Nephron progenitor cell (in vitro differentiated cells): ENCODE data around the gene IGFBP1.
A peak's percentile ranks its signal among the peaks of the same experiment; 100 is the strongest.

Experiments
- DNase-seq: peaks from one replicate; pipeline ENCODE4 v3.0.0; 2021
- H3K27ac Mint-ChIP-seq: 2 replicates; pipeline ENCODE4 v1.8.0; 2021; ENCODE audit warnings: mild to moderate bottlenecking, moderate library complexity, mixed read lengths
- H3K27me3 Mint-ChIP-seq: 2 replicates; pipeline ENCODE4 v1.8.0; 2021; ENCODE audit warnings: mild to moderate bottlenecking, low read depth, mixed read lengths; ENCODE audit not compliant: poor library complexity
- H3K36me3 Mint-ChIP-seq: 2 replicates; pipeline ENCODE4 v1.8.0; 2021; ENCODE audit warnings: low read depth, mixed read lengths
- H3K4me1 Mint-ChIP-seq: 2 replicates; pipeline ENCODE4 v1.8.0; 2021; ENCODE audit warnings: mixed read lengths
- H3K4me3 Mint-ChIP-seq: 2 replicates; pipeline ENCODE4 v1.8.0; 2021; ENCODE audit warnings: mild to moderate bottlenecking, moderate library complexity, mixed read lengths
- H3K9me3 Mint-ChIP-seq: 2 replicates; pipeline ENCODE4 v1.8.0; 2021; ENCODE audit warnings: mild to moderate bottlenecking, moderate library complexity, mixed read lengths
- CTCF ChIP-seq: fragments of 200-600 bp; sonication (generic); IDR thresholded peaks from 2 replicates; pipeline ENCODE4 v1.5.0; 2021; ENCODE audit warnings: antibody characterized with exemption

Gene IGFBP1

GRCh38 chr7:45918556-45918955 is 30.3 kb downstream of the IGFBP1 start:
- Mint-ChIP-seq H3K9me3 (no peaks in the 10 kb centered on the region), H3K4me3 (no peak overlapping the region), H3K4me1 (peaks cover 32% of the 10 kb centered on the region), H3K36me3 (peaks cover 17% of the 10 kb centered on the region), H3K27me3 (peaks cover 76% of the 10 kb centered on the region), H3K27ac (no peak overlapping the region)
- TF ChIP-seq CTCF: no peak
- DNase-seq: no peak

- TF ChIP-seq CTCF: no peak
- Mint-ChIP-seq H3K27me3 (peaks cover 84% of the 10 kb centered on the region), H3K36me3 (peaks cover 13% of the 10 kb centered on the region), H3K27ac (no peak overlapping the region), H3K4me1 (peaks cover 36% of the 10 kb centered on the region), H3K9me3 (no peaks in the 10 kb centered on the region), H3K4me3 (peak overlapping the region; percentile 85)
- no peak for DNase-seq
Measured at GRCh38 chr7:45919231-45919784, 31.0 kb downstream of the IGFBP1 start.

GRCh38 chr7:45919993-45920459 is 31.7 kb downstream of the IGFBP1 start:
- Mint-ChIP-seq H3K4me3 (peak overlapping the region; percentile 85), H3K36me3 (peaks cover 13% of the 10 kb centered on the region), H3K4me1 (peaks cover 36% of the 10 kb centered on the region), H3K9me3 (no peaks in the 10 kb centered on the region), H3K27me3 (peaks cover 89% of the 10 kb centered on the region), H3K27ac (no peak overlapping the region)
- no peak for DNase-seq
- no peak for TF ChIP-seq CTCF

GRCh38 chr7:45920502-45921380 is 32.5 kb downstream of the IGFBP1 start, which contains the start of gene IGFBP3:
TSS of gene IGFBP3 (minus strand) at chr7:45921272. CDS start at chr7:45921140, 132 bp downstream.
- H3K27ac Mint-ChIP-seq: no peak within 1 kb of the TSS

GRCh38 chr7:45921381-45921698 is 33.1 kb downstream of the IGFBP1 start:
- TF ChIP-seq CTCF: no peak
- Mint-ChIP-seq H3K27ac (no peak overlapping the region), H3K4me3 (peak overlapping the region; percentile 84), H3K36me3 (peaks cover 6% of the 10 kb centered on the region), H3K27me3 (peaks cover 85% of the 10 kb centered on the region), H3K4me1 (peaks cover 36% of the 10 kb centered on the region), H3K9me3 (no peaks in the 10 kb centered on the region)
- DNase-seq: no peak

More at GRCh38 chr7:45920502-45921380, 32.5 kb downstream of the IGFBP1 start, which contains the start of gene IGFBP3:
- no peaks in the 10 kb centered on the region for H3K9me3 Mint-ChIP-seq
- DNase-seq: peak; percentile 77
- peaks cover 86% of the 10 kb centered on the region for H3K27me3 Mint-ChIP-seq
- TF ChIP-seq CTCF: no peak
- peaks cover 36% of the 10 kb centered on the region for H3K4me1 Mint-ChIP-seq
- H3K4me3 Mint-ChIP-seq: peak within 1 kb of the TSS; percentile 85
- peaks cover 12% of the 10 kb centered on the region for H3K36me3 Mint-ChIP-seq
